Activated CD8-positive, alpha-beta memory T cell treated with anti-CD3 and anti-CD28 coated beads, Interleukin-2, amount 50 U/mL, for 48 hours (primary cell): ENCODE results near the gene AHSP.
"Not testable (repeated sequence)": the region's sequence is repeated elsewhere in the genome, so short reads cannot be mapped to it uniquely, and the experiment has no call there.

Experiments
- DNase-seq: peaks from one replicate; pipeline ENCODE4 v3.0.0-alpha.2; 2020

Gene AHSP, protein sequence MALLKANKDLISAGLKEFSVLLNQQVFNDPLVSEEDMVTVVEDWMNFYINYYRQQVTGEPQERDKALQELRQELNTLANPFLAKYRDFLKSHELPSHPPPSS

DNA sequence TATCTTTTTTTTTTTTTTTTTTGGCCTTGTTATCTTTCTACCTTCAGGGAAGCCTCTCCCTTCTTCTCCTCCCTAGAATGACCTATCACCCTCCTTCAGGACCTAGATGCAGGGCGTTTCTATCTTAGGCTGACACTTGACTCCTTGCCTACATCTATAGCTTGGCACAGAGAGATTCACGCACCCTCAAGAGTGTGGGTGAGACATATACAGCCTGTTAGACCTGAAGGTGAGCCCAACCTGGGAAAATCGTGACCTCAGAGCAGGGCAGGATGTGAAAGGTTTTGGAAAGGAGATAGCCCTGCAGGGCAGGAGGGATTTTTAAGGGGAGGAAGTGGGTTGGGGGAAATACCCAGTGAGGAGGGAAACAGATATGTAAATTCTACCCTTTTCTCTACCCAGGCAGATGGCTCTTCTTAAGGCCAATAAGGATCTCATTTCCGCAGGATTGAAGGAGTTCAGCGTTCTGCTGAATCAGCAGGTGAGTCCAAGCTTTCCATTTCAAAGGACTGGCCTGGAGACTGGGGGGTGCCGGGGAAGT is at the start of gene AHSP:
Gene AHSP, plus strand, starts transcription at position 167 of the 541 bp plus-strand sequence. Its CDS starts 240 bp downstream, at position 407.
- DNase-seq, result no peak

DNA sequence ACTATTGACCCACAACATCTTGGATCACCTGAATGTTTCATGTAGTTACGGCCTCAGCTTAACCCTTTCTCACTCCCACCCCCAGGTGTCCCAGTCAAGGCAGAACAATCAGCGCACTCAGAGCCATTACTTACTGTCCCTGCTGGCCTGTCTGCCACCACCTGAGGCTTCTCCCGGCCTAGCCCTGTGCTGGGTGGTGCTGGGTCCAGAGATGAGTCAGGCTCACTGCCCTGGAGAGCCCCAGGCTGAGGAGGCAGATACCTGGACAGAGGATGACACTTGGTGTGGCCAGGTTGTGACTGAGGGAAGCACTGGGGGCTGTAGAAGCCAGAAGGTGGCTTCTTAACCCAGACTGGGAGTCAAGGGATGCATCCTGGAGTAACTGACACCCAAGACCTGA is 48.7 kb upstream of the AHSP start:
- no peak for DNase-seq

DNA sequence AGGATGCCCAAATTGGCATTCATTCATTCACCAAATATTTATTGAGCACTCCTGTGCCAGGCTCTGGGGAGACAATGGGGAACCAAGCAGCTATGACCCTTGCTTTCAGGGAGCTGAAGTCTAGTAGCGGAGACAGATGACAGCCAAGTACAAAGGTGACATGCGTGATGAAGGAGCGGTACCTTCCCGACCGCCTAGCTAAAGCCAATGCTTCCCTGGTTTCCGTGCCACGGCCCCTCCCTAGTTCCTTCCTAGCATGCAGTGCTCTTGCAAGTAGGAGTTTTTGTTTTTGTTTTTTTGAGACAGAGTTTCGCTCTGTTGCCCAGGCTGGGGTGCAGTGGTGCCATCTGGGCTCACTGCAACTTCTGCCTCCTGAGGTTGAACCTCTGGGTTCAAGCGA is 47.9 kb upstream of the AHSP start:
- no peak for DNase-seq

DNA sequence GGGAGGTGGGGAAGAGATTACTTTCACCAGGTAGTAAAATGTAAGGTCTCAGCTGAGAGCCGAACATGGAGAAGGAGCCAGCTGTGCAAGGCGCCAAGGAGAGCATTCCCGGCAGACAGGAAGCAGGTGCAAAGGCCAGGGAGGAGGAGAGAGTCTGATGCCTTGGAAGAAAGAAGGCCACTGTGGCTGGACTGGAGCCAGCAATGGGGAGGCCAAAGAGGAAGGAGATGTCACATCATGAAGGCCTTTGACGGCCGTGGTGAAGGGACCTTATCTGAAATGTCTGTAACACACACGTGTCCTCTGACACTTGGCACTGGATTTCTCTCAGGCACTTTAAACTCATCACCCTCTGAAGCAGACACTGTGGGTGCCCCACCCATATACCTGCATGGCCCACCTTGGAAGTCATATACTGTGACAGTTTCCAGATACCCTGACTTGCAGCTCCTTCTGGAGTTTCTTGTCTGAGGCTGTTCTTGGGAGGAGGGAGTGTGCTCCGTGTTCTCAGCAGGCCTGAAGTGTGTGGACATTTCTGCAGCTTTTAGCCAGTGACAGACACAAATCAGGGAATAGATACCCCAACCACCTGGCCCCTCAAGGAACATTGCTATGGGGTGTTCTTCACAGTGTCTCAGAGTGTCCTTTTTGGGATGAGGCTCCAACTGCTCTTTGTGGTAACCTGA is 46.7 kb upstream of the AHSP start:
- no peak for DNase-seq

DNA sequence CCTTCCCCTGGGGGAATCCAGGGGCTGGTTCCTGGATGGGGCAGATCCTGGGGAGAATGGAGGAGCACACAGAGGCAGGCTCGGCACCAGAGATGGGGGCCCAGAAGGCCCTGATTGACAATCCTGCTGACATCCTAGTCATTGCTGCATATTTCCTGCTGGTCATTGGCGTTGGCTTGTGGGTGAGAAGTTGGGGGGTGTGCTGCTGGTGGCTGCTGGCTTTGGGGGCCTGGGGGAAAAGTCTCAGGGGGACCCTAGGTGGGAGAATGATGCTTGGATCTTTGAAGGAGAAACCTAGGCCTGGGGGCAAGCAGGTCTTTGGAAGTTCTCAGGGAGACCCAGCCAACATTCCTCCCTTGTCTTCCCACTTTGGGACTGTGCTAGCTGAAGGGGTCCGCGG is 44.6 kb upstream of the AHSP start, which contains the start of gene SLC5A2:
Gene SLC5A2, plus strand, starts transcription at position 43 of the 400 bp plus-strand sequence. Its CDS starts 14 bp downstream, at position 57.
- DNase-seq, result no peak

DNA sequence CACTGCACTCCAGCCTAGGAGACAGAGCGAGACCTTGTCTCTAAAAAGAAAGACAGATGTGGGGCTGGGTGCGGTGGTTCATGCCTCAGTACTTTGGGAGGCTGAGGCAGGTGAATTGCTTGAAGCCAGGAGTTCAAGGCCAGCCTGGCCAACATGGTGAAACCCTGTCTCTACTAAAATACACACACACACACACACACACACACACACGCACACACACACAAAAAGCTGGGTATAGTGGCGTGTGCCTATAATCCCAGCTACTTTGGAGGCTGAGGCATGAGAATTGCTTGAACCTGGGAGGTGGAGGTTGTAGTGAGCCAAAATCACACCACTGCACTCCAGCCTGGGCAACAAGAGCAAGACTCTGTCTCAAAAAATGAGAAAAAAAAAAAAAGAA is 43.7 kb upstream of the AHSP start:
- DNase-seq, result not testable (repeated sequence)

DNA sequence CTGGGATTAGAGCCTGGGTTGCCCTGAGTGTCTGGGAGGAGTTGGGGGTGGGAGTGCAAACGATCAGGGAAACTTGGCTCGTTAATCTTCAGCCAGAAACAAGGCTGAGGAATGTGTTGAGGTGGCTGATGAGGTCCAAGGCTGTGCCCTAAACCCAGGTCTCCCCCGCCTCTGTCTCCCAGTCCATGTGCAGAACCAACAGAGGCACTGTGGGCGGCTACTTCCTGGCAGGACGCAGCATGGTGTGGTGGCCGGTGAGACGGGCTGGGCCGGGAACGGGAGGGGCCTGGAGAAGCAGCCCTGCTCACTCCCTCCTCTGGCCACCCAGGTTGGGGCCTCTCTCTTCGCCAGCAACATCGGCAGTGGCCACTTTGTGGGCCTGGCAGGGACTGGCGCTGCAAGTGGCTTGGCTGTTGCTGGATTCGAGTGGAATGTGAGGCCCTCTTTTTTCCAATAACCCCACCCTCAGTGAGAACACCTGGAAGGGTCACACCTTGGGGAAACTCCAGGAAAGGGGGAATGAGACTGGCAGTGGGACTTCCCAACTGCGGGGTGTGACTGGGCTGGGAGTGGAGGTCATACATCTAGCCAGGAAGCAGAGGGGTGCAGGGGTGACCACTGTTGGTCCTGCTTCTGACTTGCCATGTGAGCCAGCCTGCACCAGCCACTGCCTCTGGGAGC is 43.1 kb upstream of the AHSP start:
- no peak for DNase-seq

DNA sequence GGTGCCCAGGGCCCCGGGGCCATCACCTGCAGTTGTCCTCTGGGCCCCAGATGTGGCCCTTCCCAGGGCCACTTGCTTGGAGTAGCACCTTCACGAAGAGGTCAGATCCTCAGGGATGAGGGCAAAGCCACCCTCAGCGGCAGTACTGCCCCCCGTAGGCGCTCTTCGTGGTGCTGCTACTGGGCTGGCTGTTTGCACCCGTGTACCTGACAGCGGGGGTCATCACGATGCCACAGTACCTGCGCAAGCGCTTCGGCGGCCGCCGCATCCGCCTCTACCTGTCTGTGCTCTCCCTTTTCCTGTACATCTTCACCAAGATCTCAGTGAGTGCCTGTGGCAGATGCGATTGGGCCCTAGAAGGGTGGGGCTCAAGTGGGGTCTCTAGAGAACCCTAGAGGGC is 42.1 kb upstream of the AHSP start:
- DNase-seq, result no peak

DNA sequence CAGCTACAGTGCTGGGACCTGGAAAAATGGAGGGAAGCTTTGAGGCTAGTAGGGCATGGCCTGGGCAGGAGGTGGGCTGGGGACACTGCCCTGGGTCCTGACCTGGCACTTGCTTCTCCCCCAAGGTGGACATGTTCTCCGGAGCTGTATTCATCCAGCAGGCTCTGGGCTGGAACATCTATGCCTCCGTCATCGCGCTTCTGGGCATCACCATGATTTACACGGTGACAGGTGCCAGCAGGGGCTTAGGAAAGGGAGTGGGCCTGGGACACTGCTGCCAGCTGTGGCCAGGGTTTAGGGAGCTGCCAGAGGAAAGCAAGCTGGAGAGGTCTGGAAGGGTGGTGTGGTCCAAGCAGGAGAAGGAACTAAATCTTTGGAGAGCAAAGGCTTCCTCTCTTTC is 41.7 kb upstream of the AHSP start:
- no peak for DNase-seq

DNA sequence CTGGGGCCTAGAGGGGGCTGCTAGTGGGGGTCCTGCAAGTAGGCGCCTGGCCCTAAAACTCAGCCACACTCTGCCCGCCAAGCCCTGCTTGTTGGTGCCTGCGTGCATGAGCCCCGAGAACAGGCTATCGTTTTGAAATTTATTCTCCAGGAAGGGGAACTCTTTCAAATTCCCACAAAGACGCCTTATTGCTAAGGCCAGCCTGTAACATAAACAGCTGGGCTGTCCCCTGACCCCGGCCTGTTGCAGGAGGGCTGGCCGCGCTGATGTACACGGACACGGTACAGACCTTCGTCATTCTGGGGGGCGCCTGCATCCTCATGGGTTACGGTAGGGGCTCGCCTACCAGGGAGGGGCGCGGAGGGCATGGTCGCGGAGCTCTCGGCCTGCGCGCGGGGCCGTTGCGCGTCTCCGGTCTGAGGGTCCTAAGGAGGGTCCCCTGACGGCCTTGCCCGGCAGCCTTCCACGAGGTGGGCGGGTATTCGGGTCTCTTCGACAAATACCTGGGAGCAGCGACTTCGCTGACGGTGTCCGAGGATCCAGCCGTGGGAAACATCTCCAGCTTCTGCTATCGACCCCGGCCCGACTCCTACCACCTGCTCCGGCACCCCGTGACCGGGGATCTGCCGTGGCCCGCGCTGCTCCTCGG is 40.5 kb upstream of the AHSP start:
- no peak for DNase-seq

DNA sequence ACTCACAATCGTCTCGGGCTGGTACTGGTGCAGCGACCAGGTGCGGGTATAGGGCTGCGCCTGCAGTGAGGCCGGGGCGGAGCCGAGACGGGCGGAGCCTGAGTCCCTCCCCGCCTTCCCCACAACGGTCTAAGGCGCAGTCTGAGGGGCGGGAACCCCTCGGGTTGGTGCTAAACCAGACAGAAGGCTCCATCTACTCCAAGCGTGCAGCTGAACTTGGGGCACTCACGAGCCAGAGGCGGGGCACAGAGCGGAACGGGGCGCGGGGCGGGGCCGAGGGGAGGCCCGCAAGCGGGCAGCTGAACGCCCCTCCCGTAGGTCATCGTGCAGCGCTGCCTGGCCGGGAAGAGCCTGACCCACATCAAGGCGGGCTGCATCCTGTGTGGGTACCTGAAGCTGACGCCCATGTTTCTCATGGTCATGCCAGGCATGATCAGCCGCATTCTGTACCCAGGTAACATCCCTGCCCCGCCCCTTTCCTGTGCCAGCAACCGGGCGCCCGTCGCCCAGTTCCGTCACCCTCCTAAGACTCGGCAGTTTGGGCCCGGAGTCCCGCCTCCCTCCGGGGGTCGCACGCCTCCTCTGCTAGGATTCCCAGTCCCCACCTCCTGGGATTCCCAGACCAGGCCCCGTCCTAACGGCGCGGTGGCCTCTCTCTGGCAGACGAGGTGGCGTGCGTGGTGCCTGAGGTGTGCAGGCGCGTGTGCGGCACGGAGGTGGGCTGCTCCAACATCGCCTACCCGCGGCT is 39.8 kb upstream of the AHSP start:
- peak; percentile 78 for DNase-seq

DNA sequence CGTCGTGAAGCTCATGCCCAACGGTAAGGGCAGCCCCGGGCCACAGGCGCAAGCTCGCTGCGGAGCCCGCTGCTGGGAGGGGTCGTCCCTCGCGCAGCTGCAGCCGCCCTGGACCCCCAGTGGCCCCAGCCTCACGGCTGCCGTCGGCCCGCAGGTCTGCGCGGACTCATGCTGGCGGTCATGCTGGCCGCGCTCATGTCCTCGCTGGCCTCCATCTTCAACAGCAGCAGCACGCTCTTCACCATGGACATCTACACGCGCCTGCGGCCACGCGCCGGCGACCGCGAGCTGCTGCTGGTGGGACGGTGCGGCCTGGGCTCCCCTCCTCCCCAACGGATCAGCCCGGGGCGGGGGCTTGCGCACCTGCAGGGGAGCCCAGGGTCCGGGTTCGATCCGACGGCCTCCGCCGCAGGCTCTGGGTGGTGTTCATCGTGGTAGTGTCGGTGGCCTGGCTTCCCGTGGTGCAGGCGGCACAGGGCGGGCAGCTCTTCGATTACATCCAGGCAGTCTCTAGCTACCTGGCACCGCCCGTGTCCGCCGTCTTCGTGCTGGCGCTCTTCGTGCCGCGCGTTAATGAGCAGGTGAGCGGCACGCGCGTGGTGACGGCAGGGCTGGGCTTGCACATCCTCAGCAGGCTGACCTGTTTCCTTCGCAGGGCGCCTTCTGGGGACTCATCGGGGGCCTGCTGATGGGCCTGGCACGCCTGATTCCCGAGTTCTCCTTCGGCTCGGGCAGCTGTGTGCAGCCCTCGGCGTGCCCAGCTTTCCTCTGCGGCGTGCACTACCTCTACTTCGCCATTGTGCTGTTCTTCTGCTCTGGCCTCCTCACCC is 39.0 kb upstream of the AHSP start:
- DNase-seq, result no peak

DNA sequence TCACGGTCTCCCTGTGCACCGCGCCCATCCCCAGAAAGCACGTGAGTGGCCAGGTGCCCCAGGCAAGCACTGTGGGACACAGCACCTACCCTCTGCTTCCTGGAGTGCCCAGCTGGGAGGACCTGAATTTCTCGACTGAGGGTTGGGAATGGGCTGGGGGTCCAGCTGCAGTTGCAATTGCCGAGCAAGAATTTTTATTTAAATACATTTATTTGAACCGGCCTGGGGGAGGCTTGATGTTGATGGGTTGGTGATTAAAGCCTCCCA is 38.5 kb upstream of the AHSP start:
- no peak for DNase-seq

DNA sequence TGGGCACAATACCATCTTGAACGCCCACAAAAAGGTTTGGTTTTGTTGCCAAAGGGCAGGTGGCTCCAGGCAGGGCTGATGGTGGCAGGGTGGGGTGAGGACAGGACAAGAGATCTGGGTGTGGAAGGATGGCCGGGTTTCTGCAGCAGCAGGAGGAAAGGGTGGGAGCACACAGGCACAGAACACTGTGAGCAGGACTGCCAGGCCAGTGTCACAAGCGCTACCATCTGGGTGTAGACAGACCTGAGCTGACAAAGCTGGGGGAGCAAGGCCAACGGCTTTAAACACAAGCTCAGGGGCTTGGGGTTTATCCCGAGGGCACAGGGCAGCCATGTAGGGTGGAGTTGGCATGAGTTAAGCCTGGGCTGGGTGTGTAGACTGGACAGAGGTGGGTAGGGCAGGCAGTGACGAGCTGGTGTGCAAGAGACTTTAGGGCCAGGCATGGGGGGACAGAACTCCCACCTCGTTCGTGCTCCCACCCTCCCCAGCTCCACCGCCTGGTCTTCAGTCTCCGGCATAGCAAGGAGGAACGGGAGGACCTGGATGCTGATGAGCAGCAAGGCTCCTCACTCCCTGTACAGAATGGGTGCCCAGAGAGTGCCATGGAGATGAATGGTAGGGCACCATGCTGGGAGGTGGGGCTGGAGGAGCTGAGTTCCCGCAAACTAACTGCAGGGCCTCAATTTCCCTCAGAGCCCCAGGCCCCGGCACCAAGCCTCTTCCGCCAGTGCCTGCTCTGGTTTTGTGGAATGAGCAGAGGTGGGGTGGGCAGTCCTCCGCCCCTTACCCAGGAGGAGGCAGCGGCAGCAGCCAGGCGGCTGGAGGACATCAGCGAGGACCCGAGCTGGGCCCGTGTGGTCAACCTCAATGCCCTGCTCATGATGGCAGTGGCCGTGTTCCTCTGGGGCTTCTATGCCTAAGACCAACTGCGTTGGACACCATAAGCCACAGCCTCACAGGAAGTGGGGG is 37.8 kb upstream of the AHSP start:
- DNase-seq, result no peak

DNA sequence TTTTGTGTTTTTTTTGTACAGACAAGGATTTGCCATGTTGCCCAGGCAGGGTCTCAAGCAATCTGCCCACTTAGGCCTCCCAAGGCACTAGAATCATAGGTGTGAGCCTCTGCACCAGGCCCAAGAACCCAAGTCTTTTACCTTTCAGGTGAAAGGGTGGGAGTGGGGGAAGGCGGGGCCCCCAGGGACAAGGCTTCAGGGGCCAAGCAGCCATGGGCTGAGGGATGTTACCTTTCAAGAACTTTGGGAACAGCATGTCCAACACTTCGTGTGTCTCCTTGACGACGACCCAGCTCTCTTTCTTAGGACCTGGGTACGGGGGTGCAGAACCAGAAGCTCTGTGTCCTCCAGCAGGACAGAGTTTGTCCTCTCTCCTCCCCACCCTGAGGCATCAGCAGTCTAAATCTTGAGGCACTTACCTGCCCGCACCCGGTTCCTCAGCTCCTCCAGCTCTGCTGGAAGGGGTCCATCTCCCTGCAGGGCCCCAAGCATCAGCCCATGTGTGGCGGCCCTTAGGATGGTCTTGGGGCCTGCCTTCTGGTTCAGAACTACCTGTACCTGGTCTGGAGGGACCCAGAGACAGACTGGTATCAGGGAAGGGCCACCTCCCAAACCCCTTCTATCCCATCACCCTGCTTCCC is 35.8 kb upstream of the AHSP start:
- no peak for DNase-seq

DNA sequence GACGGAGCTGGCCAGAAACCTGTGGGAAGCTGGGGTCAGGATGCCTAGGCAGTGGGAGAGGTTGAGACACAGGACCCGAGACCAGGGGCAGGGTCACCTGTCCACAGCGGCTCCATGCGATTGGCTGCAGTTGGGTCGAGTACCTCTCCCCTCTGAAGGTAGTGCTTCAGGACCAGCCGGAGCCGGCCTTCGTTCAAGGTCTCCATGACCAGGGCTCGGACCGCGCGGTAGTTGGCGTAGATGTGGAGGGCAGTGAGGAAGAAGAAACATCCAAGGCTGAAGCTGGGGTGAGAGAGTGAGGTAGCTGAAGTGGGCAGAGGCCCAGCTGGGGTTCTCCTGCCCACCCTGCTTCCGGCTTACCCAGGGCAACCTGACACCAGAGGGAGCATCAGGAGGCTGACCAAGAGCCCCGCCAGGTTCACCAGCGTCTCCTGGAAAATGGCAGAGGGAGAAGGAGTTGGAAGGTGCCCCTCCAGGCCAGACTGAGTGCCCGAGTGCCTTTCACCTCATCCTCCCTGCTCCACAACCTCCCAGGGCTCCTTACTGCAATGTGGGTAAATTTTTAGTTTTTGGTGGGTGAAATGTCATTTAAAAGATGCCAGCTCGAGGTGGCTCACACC is 34.1 kb upstream of the AHSP start:
- no peak for DNase-seq

DNA sequence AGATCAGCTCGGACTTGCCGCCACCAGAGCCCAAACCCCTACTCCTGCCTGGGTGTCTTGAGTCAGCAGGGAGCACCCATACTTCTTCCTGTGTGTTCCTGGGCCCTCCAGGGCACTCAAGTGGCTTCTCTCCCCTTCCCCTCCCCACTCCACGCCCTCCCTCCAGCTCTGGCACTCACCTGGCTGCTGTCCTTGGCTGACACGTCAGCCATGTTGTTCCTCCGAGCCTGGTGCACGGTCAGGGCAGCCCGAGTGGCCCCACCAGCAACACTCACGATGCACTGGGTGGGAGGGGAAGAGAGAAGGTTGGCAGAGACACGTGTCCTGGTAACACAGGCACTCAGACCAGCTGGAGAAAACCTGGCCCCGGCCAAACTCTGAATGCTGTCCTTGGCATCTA is 31.0 kb upstream of the AHSP start:
- no peak for DNase-seq

DNA sequence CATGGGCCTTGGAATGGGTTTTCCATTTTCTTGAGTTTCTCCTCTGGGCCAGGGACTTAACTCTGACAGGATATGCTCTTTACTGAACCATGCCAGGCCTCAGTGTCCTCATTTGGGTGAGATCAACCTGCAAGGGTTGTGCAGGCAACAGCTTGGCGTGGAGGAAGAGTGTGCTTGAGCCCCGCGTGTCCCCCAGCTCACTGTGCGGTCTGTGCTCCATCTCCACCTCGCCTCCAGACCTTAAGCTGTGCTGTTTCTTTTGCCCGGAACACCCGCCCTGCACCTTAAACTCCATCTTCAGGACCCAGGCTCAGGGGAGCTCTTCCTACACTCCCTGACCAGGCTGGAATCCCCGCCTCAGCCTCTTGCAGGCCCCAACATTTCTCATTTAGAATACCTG is 29.2 kb upstream of the AHSP start:
- DNase-seq, result no peak

DNA sequence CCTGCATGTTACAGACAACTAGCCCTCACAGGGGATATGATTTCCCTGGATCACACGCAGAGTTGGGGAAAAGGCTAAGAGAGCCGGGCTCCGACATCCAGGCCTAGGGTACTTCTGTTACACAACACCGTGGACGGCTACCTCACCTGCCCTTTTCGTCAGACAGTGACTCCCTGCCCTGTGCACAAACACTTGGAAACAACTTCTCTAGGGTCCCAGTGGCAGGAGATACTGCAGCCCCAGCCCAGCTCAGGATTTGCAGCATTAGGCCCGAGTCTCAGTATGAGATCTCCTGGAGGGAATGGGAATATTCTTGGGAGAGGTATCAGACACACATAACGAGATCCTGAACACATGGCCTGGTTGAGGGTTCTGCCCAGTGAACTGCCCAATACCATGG is 27.8 kb upstream of the AHSP start:
- no peak for DNase-seq
